Neural progenitor cell (in vitro differentiated cells): ENCODE results near the gene ITPR1. TPM values are rescaled to one million over a fixed set of nuclear protein-coding genes. Genes with fewer than 3 reads are reported as not detected.

Experiments used
- DNase-seq: peaks from one replicate; pipeline ENCODE4 v3.0.0-alpha.2; 2016; ENCODE audit warnings: low spot score
- H2AFZ ChIP-seq: fragments of 200-600 bp; sonication (generic); replicated peaks from 2 replicates; pipeline ENCODE4 v1.6.1; 2016; ENCODE audit warnings: antibody characterized with exemption
- H3F3A ChIP-seq: fragments of 200-600 bp; sonication (generic); 2 replicates; pipeline ENCODE4 v1.6.1; 2016; ENCODE audit warnings: antibody characterized with exemption, low read depth
- H3K27ac ChIP-seq: fragments of 200-600 bp; sonication (generic); 2 replicates; pipeline ENCODE4 v1.5.1; 2016; ENCODE audit warnings: mild to moderate bottlenecking
- H3K27me3 ChIP-seq: fragments of 200-600 bp; sonication (generic); 2 replicates; pipeline ENCODE4 v1.6.1; 2016; ENCODE audit warnings: mild to moderate bottlenecking, moderate library complexity
- H3K36me3 ChIP-seq: fragments of 200-600 bp; sonication (generic); 2 replicates; pipeline ENCODE4 v1.5.1; 2016
- H3K4me1 ChIP-seq: fragments of 200-600 bp; sonication (generic); 2 replicates; pipeline ENCODE4 v1.6.1; 2016; ENCODE audit warnings: mixed run types
- H3K4me2 ChIP-seq: fragments of 200-600 bp; sonication (generic); 2 replicates; pipeline ENCODE4 v1.6.1; 2016
- H3K4me3 ChIP-seq: fragments of 200-600 bp; sonication (generic); 2 replicates; pipeline ENCODE4 v1.5.1; 2016
- H3K79me2 ChIP-seq: fragments of 200-600 bp; sonication (generic); 2 replicates; pipeline ENCODE4 v1.6.1; 2016; ENCODE audit warnings: low read depth
- H3K9ac ChIP-seq: fragments of 200-600 bp; sonication (generic); 2 replicates; pipeline ENCODE4 v1.6.1; 2016
- H3K9me3 ChIP-seq: fragments of 200-600 bp; sonication (generic); 2 replicates; pipeline ENCODE4 v1.5.1; 2016; ENCODE audit warnings: low read depth
- H4K20me1 ChIP-seq: fragments of 200-600 bp; sonication (generic); 2 replicates; pipeline ENCODE4 v1.6.1; 2016; ENCODE audit warnings: low read depth
- H3K27ac Mint-ChIP-seq: 3 replicates; pipeline ENCODE4 v1.8.0; 2021; ENCODE audit warnings: mixed read lengths
- H3K27me3 Mint-ChIP-seq: 2 replicates; pipeline ENCODE4 v1.8.0; 2022; ENCODE audit warnings: low read depth, mild to moderate bottlenecking, inconsistent platforms, moderate library complexity, mixed read lengths; ENCODE audit not compliant: insufficient read depth
- H3K36me3 Mint-ChIP-seq: 3 replicates; pipeline ENCODE4 v1.8.0; 2021; ENCODE audit warnings: mixed read lengths
- H3K4me1 Mint-ChIP-seq: 3 replicates; pipeline ENCODE4 v1.8.0; 2021; ENCODE audit warnings: mixed read lengths
- H3K4me3 Mint-ChIP-seq: 3 replicates; pipeline ENCODE4 v1.8.0; 2021; ENCODE audit warnings: mild to moderate bottlenecking, moderate library complexity, mixed read lengths
- H3K9me3 Mint-ChIP-seq: 3 replicates; pipeline ENCODE4 v1.8.0; 2020; ENCODE audit warnings: mixed read lengths
- CTCF ChIP-seq: fragments of 200-600 bp; sonication (generic); IDR thresholded peaks from 2 replicates; pipeline ENCODE4 v1.5.1; 2017; ENCODE audit warnings: antibody characterized with exemption, mild to moderate bottlenecking
- EZH2 ChIP-seq: fragments of 200-600 bp; sonication (generic); IDR thresholded peaks from 2 replicates; pipeline ENCODE4 v1.6.1; 2017; ENCODE audit warnings: antibody characterized with exemption, mild to moderate bottlenecking, moderate library complexity
- EZH2phosphoT487 ChIP-seq: fragments of 200-600 bp; sonication (generic); IDR thresholded peaks from 2 replicates; pipeline ENCODE4 v1.6.1; 2017; ENCODE audit warnings: antibody characterized with exemption
- total RNA-seq: library from RNA; depleted of rRNA; stranded (reverse); fragments of >200 nt; gene quantifications from 2 replicates; pipeline ENCODE4 v1.2.3, GENCODE V29; 2015; ENCODE audit warnings: low replicate concordance

ITPR1 gene
- total RNA-seq, 1 donor from 2014 or later: 5.0 TPM

GRCh38 chr3:4821975-4822374 lies 328.8 kb downstream of the ITPR1 start:
- H3K9me3 ChIP-seq: no peaks in the 10 kb centered on the region
- no peaks in the 10 kb centered on the region for H3K27me3 Mint-ChIP-seq
- peaks cover 20% of the 10 kb centered on the region for H3K36me3 Mint-ChIP-seq
- H3K27ac Mint-ChIP-seq: no peak overlapping the region
- no peaks in the 10 kb centered on the region for H3K4me1 ChIP-seq
- no peaks in the 10 kb centered on the region for H4K20me1 ChIP-seq
- no peaks in the 10 kb centered on the region for H3K36me3 ChIP-seq
- H3K4me1 Mint-ChIP-seq: peaks cover 31% of the 10 kb centered on the region
- no peak overlapping the region for H3K27ac ChIP-seq
- no peak overlapping the region for H3K9ac ChIP-seq
- peaks cover 15% of the 10 kb centered on the region for H3K9me3 Mint-ChIP-seq
- no peak for DNase-seq
- no peak overlapping the region for H3K4me2 ChIP-seq
- no peaks in the 10 kb centered on the region for H3F3A ChIP-seq
- H3K4me3 Mint-ChIP-seq: no peak overlapping the region
- no peaks in the 10 kb centered on the region for H3K79me2 ChIP-seq
- H2AFZ ChIP-seq: no peak overlapping the region
- H3K27me3 ChIP-seq: no peaks in the 10 kb centered on the region
- TF ChIP-seq EZH2phosphoT487 (no peak), EZH2 (no peak), CTCF (no peak)
- H3K4me3 ChIP-seq: no peak overlapping the region

- H3K4me2 ChIP-seq: no peak overlapping the region
- peaks cover 9% of the 10 kb centered on the region for H3K9me3 Mint-ChIP-seq
- no peaks in the 10 kb centered on the region for H4K20me1 ChIP-seq
- H3K4me1 ChIP-seq: no peaks in the 10 kb centered on the region
- H3K27ac Mint-ChIP-seq: no peak overlapping the region
- no peak overlapping the region for H3K27ac ChIP-seq
- H3K4me1 Mint-ChIP-seq: peaks cover 31% of the 10 kb centered on the region
- TF ChIP-seq EZH2 (no peak), EZH2phosphoT487 (no peak)
- H3K36me3 Mint-ChIP-seq: peaks cover 14% of the 10 kb centered on the region
- no peaks in the 10 kb centered on the region for H3K79me2 ChIP-seq
- H3K27me3 Mint-ChIP-seq: no peaks in the 10 kb centered on the region
- no peaks in the 10 kb centered on the region for H3K36me3 ChIP-seq
- no peak overlapping the region for H2AFZ ChIP-seq
- no peak for DNase-seq
- no peak overlapping the region for H3K4me3 ChIP-seq
- no peaks in the 10 kb centered on the region for H3K9me3 ChIP-seq
- no peak overlapping the region for H3K9ac ChIP-seq
- no peaks in the 10 kb centered on the region for H3F3A ChIP-seq
- no peaks in the 10 kb centered on the region for H3K27me3 ChIP-seq
- H3K4me3 Mint-ChIP-seq: no peak overlapping the region
Observed at GRCh38 chr3:4822568-4822967, 329.4 kb downstream of the ITPR1 start.

GRCh38 chr3:4823385-4823784 lies 330.2 kb downstream of the ITPR1 start:
- H3K36me3 ChIP-seq: no peaks in the 10 kb centered on the region
- no peaks in the 10 kb centered on the region for H3F3A ChIP-seq
- no peak overlapping the region for H3K27ac ChIP-seq
- Mint-ChIP-seq H3K27me3 (no peaks in the 10 kb centered on the region), H3K36me3 (peaks cover 7% of the 10 kb centered on the region), H3K4me1 (peaks cover 31% of the 10 kb centered on the region), H3K27ac (no peak overlapping the region), H3K9me3 (peaks cover 4% of the 10 kb centered on the region), H3K4me3 (no peak overlapping the region)
- no peaks in the 10 kb centered on the region for H3K4me1 ChIP-seq
- no peak overlapping the region for H3K9ac ChIP-seq
- H3K27me3 ChIP-seq: no peaks in the 10 kb centered on the region
- no peak overlapping the region for H2AFZ ChIP-seq
- DNase-seq: no peak
- no peaks in the 10 kb centered on the region for H3K9me3 ChIP-seq
- no peak overlapping the region for H3K4me2 ChIP-seq
- TF ChIP-seq CTCF: no peak
- no peak for TF ChIP-seq EZH2phosphoT487
- TF ChIP-seq EZH2: no peak
- H4K20me1 ChIP-seq: no peaks in the 10 kb centered on the region
- no peaks in the 10 kb centered on the region for H3K79me2 ChIP-seq
- H3K4me3 ChIP-seq: no peak overlapping the region

GRCh38 chr3:4823986-4824925 lies 331.1 kb downstream of the ITPR1 start:
- Mint-ChIP-seq H3K27ac (no peak overlapping the region), H3K27me3 (no peaks in the 10 kb centered on the region), H3K4me1 (peaks cover 31% of the 10 kb centered on the region), H3K9me3 (no peaks in the 10 kb centered on the region), H3K36me3 (peaks cover 3% of the 10 kb centered on the region), H3K4me3 (no peak overlapping the region)
- no peaks in the 10 kb centered on the region for H3K4me1 ChIP-seq
- H4K20me1 ChIP-seq: no peaks in the 10 kb centered on the region
- no peak overlapping the region for H2AFZ ChIP-seq
- no peak overlapping the region for H3K4me3 ChIP-seq
- no peaks in the 10 kb centered on the region for H3K36me3 ChIP-seq
- no peak overlapping the region for H3K27ac ChIP-seq
- no peaks in the 10 kb centered on the region for H3K27me3 ChIP-seq
- H3F3A ChIP-seq: no peaks in the 10 kb centered on the region
- H3K9ac ChIP-seq: no peak overlapping the region
- no peak for DNase-seq
- H3K9me3 ChIP-seq: no peaks in the 10 kb centered on the region
- H3K4me2 ChIP-seq: no peak overlapping the region
- H3K79me2 ChIP-seq: no peaks in the 10 kb centered on the region
- TF ChIP-seq CTCF (no peak), EZH2phosphoT487 (no peak), EZH2 (no peak)
